GM19328 (cell line): ENCODE results near the gene ALPK1.
"Not testable (repeated sequence)": the region's sequence is repeated elsewhere in the genome, so short reads cannot be mapped to it uniquely, and the experiment has no call there.

Experiments used
- ATAC-seq: cut with Tn5 transposase; IDR thresholded peaks from one replicate; pipeline ENCODE4 v1.9.1; 2021; ENCODE audit warnings: mild to moderate bottlenecking, moderate library complexity; ENCODE audit not compliant: unreplicated experiment

ALPK1 gene

DNA sequence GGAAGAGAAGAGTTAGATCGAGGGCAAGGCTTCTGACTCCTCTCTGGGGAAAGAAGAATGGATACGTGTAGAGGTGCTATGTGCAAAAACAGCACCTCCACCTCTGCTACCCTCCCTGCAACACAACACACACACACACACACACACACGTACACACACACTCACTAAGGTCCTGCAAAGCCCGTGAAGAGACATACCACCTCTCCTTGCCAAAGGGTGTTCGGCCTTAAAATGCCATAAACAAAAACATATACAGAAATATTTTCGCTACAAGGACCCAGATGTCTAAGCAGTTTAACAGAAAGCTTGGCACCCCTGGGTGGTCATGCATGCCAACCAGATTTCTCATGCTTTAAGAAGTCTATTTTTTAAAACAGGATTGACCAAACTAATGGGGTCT, 13.0 kb upstream of the ALPK1 start:
- no peak for ATAC-seq

DNA sequence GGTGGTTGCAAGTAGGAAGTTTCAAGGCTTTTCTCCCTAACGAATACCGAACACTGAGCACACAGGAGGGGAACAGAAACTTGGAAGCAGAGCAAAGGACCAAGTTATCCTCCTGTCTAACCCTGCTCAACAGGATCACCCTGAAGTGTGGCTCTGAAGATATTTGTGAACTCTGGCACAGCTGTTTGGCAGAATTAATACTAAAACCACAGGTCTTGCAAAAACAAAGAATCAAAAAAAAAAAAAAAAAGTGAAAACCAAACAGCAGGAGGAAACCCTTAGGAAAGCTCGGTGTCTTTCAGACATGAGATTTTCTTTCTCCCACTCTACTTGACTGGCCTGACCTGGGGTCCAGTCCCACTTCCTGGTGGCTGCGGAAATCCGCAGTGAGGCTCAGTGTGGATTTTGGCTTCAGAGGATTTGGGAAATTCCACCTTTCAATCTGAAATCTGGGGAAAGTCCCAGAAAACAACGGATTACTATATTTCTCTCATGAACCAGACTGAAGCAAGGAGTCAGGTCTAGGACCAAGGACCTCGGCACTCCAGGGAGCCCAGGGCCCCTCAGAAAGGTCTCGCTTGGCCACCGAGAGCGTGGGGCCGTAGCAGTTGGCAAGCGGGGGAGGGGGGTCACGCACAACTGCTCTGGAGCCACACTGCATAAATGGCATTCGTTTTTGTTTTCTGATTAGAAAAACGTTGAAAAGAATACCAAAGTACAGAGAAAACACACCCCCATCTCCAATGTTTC, 12.3 kb upstream of the ALPK1 start:
- ATAC-seq = no peak

DNA sequence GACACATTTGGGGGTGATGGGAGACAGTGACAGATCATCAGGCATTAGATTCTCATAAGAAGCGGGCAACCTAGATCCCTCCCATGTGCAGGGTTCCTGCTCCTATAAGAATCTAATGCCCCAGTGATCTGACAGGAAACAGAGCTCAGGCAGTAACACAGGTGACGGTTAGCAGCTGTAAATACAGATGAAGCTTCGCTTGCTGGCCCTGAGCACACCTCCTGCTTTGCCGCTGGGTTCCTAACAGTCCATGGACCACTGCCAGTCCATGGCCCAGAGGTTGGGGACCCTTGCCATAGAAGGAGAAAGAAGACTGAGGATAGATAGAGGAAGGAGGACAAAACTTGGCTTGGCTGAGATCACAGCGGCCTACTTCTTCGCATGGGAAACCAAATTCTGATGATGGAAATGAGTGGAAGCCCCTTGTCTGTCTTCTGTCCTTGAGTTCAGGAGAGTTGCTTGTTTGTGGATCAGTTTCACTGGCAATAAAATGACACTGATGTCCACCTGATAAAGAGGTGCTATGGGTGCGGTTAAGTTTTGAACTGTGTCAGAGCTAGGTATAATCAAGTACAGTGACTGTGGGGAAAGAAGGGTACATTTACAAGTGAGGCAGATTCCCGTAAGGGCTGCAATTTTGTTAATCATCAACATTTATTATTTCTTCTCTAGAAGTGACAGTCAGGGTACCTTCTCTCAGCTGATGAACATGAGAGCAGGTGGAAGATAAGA, 9.7 kb upstream of the ALPK1 start:
- ATAC-seq = no peak

DNA sequence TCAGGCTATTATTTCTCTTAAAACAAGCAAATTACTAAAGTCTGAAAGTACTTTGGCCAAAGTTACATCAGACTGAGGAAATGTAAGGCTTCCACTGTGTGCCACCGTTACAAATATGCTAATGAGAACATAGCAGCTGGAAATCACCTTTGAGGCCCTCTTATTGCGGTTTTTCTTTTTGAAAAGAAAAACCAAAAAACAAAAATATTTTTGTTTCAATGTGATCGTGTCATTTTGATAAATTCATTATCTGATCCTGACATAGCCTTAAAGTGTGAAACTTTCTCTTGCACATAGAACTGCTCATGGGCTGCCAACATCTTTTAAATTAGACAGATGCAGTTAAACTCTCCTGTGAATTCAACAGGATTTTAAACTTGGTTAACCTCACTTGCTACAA, 8.7 kb upstream of the ALPK1 start:
- ATAC-seq = no peak

DNA sequence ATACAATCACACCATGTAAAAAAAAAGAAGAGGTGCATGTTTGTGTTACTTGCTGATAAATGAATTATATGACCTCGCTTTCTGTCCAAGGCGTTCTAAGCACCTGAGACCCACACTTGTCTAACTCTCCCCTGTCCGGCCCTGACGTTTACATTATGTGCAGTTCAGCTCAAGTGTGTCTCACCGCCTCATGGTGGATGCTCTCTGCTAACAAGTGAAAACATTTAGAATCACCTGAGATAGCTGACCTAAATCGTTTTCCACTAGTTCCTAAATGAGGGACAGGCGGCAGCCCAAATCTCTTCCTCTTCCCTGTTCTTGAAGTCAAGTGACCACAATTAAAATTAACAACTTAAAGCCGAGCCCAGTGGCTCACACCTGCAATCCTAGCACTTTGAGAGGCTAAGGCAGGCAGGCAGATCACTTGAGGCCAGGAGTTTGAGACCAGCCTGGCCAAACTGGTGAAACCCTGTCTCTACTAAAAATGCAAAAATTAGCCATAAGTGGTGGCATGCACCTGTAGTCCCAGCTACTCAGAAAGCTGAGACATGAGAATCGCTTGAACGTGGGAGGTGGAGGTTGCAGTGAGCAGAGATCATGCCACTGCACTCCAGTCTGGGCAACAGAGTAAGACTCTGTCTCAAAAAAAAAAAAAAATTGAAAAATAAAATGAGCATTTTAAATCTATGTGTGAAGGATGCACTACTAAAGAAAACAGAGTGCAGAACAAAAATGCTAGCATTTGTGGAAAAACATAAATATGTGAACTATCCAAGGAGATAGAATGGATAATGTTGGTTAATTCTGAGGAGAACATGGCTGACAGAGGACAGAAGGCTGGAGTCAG, 7.5 kb upstream of the ALPK1 start:
- no peak for ATAC-seq

DNA sequence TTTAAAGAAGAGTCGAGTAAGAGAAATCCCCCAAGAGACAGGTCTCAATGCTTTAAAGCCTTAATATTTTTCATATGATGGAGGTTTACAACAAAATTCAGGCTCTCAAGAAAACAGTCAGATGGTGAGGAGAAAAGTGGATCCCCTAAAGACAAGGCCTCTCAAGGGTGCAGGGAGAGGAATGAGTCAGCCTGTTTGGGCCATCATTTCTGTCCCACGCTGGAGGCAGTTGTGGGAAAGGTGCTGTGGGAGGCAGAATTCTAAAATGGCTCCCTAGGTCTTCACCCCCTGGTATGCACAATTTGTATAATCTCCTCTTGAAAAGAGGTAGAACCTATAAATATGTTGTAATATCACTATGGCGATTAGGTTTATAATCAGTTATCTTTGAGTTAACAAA, 6.8 kb upstream of the ALPK1 start:
- peak; percentile 22 for ATAC-seq

DNA sequence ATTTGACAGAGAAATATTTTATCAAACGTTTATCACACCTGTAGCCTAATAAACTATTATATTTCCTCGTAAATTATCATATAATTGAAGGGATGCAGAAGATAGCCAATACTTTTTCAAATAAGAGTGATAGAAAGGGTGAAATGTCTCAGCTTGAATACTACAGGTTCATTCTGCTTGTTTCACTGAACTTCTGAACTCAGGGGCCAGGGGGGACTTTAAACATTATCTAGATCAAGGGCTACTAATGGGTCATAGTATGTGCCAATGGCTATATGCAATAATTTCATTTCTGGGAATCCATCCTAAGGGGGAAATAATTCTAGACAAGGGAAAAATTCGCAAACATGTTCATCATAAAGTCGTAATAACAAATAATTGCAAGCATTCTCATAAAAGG, 2.6 kb downstream of the ALPK1 start:
- ATAC-seq = no peak

DNA sequence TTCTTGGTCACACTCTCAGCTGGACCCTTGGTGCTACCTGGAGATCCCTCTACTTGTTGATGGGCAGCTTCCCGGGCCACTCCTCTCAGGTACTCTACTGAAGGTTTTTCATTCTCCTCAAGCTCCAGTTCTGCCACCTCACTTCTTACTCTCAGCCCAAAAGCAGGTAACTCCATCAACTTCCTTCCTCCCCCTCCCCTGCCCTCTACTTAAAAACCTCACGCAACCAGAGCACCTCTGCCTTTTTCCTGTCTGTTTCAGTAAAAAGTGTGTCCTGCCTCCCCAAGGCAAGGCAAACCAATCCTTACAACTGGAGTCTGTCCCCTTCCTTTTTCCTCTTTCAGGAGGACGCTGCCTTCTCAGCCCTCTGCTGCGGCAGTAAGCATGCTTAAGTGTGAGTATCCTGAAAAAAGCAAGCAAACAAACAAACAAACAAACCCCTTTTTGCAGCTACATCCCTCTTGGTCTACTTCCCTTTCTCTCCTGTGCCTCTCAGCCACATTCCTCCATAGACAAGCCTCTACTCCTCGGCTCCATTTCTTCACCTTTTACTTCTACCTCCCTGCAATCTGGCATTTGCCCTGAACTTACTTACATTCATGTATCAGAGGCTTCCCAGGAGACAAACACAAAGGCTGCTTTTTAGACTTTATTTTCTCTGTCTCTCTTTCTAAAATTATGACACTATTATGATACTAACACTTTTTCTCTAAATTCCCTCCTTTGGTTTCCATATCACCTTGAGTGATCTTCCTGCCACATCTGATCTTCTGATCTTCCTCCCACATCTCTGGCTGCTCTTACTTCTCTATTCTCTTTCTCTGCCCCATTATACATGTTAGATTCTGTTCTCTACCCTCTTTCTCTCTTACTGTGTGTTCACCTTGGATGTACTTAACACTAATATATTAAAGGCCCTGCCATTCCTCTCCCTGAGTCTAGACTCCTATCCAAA, 5.4 kb downstream of the ALPK1 start:
- ATAC-seq = no peak

DNA sequence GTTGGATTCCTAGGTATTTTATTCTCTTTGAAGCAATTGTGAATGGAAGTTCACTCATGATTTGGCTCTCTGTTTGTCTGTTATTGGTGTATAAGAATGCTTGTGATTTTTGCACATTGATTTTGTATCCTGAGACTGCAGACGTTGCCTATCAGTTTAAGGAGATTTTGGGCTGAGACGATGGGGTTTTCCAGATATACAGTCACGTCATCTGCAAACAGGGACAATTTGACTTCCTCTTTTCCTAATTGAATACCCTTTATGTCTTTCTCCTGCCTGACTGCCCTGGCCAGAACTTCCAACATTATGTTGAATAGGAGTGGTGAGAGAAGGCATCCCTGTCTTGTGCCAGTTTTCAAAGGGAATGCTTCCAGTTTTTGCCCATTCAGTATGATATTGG, 8.3 kb downstream of the ALPK1 start:
- ATAC-seq = not testable (repeated sequence)

DNA sequence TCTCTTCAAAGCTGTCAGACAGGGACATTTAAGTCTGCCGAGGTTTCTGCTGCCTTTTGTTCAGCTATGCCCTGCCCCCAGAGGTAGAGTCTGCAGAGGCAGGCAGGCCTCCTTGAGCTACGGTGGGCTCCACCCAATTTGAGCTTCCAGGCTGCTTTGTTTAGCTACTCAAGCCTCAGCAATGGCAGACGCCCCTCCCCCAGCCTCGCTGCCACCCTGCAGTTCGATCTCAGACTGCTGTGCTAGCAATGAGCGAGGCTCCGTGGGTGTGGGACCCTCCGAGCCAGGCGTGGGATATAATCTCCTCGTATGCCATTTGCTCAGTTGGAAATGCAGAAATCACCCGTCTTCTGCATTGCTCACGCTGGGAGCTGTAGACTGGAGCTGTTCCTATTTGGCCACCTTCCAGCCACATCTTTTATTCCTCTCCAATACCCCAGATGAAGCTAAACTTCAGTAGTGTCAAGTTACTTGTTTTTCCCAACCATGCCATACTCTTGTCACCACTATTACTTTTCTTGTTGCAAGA, 12.2 kb downstream of the ALPK1 start:
- not testable (repeated sequence) for ATAC-seq

DNA sequence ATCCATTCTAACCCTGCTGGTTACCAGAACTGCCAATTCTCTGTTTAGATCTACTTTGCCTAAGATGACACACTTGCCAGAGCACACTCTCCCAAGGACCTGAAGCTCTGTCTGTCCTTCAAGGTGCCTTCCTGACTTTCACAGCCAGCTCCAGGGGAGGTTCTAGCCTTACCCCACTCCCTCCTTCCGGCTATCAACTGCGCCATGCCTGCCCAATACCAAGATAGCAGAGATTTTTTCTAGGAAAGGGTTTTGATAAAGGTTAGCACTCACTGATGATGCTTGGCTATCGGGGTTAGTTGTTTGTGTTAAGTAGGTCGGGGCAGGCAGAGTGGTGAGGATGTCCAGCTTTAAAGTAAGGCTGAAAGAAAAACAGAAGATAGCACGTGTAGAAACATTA, 14.3 kb downstream of the ALPK1 start:
- no peak for ATAC-seq

DNA sequence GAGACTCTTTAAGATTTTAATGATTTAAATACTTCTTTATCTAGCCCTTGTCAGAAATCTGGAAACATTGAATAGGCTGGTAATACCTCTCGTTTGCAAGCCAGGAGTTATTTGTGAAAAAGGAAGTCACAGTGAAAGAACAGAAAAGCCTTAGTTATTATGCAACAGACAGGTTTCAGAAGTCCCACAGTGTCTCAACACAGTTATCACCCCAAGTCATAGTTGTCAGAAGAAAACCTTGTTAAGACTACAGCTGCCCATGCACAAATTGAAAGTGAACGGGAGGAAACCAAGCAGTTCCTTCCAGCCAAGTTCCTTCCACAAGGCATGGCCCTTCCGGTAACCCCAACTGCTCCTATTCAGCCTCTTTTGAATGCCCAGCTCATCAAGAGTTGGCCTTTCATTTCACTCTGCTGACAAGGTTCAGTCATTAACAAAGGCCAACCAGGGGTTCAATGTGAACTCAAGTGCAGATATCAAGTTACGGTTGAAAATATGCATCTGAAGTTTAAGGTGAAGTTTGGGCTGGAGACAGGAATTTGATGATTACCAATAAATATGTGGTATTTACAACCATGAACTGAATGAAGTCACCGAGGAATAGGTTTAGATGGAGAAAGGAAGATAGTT, 15.6 kb downstream of the ALPK1 start:
- ATAC-seq = peak; percentile 97

DNA sequence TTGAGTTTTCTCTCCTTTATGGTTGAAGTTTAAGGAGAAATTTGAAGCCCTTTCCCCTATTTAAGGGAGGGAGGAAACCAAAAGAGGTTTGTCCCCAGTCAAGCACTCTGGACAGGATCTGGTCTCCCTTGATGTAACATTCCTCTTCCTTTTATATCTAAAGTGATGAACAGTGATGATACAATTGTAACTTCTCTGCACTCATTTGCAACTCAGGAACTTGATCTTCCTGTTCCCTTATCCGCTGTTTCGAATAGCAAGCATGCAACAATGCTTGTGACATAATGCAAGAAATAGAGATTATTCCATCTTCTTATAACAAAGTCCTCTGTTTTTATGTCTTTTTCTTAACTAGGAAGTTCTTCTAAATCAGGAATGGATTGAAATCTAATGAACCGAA, 18.3 kb downstream of the ALPK1 start:
- ATAC-seq = no peak

DNA sequence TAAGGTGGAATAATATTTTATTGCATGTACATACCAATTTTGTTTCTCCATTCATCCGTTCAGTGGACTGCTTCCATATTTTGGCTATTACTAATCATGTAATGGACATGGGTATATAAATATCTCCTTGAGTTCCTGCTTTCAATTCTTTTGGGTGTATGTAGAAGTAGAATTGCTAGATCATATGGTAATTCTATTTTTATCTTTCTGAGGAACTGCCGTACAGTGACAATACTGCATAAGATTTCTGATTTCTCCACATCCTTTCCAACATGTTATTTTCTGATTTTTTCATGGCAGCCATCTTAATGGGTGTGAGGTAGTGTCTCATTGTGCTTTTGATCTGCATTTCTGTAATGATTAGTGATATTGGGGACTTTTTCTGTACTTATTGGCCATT, 19.2 kb downstream of the ALPK1 start:
- ATAC-seq = no peak

DNA sequence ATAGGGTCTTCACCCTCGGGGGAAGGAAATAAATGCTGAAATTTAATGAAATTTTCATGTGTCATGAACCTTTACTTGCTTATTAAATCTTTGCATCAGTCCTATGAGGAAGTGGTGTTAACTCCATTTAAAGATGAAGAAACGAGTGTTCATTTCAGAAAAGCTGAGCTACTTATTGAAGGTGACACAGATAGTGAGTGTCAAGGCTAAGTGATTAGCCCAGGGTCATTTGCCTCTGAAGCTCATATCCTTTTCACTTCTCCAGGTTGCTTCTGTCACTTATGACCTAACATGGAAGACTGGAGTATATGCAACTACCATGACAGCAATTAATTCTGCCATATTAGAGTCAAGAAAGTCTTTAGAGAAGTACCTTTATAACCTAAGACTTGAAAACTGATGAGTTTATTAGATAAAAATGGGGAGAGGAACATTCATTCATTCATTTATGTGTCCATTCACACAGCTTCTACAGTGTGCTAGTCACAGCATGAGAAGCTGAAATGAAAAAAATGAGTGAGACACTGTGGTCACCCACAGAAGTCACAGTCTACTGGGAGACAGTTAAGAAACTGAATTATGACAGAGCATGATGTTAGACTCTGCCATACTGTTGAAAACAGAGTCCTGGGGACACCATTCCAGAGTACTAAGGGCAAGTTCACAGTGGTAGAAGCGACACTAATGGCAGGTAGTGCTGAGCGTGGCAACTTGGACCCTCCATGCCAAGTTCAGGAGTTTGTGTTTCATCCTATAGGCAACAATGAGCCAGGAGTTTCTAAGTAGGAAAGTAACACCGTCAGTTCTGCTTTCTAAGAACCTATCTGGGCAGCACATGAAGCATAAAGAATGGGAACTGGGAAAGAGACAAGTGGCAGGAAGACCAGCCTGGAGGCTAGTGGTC, 21.3 kb downstream of the ALPK1 start:
- peak; percentile 98 for ATAC-seq

DNA sequence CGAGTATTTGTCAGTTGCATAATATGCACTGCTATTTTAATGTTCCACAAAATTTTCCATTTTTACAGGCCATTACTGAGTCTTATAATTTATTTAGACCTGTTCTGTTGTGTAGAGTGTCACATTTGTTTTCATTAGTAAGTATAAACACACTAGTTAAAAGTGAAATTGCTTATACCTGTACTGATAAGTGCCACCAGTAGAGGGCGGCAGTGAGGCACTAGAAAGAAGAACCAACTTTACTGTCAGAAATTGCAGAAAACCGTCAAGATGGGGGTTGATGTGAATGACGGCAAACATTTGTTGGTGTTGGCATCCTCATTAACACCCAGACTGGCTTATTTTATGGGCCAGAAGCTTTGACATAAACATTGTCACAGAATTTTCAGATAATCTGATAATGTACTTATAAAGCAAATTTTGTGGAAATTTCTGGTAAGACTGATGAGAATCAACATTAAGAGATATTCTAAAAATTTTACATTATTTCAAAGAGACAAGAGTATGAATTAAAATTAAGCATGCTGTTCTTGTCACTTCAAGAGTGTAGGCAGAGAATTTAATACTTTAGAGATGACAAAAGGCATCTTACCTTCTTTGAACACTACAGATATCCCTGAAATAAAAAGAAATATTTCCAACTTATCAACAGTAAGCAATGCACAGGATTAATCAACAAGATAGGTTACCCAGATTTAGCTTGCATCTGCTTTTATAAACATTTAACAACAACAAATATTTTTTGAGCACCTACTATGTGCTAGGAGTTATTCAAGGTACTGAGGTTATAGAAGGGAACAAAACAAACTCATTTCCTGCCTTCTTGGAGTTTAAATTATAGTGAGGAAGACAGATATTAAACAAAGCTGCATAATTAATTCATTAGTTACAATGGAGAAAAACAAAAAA, 24.9 kb downstream of the ALPK1 start:
- no peak for ATAC-seq

DNA sequence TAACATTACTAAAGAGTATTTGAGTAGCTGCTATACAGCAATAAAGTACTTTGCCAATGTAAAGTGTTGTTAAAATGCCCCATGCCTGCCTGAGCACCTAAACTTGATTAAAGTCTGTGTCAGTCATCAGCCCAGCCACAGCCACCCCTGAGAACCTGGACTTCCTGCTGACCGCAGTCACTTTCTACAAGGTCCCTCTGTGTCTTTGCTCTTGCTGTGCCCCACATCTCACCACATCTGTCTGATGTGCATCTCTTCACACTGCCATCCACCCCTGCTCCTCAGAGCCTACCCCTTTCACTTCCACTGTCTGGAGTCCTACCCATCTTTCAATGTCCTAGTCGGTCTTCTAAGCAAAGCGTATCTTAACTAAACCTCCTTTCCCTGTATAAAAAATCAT, 25.7 kb downstream of the ALPK1 start:
- no peak for ATAC-seq

DNA sequence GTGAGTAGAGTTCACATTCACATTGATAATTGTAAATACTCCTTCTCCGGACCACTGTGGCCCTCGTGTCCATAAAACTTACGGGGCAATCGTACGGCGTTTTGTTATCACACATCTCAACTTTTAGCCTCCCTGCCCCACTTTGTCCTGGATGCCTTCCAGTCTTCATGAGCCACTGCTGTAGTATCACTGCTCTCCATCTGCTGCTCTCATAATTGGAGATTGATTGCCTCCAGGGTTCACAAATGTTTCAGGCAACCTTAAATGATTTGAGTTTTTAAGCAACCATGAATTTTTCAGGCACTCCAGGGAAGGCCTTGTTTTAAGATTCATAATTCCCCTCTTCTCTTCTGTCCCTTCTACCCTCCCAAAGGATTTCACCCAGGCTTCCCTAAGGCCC, 28.4 kb downstream of the ALPK1 start:
- ATAC-seq = no peak
